ENCODE results near the gene IREB2.
"Not testable (repeated sequence)": the region's sequence is repeated elsewhere in the genome, so short reads cannot be mapped to it uniquely, and the experiment has no call there.

IREB2 gene

GRCh38 chr15:78434134-78434533, 3.9 kb upstream of the IREB2 start:
- H3K9ac ChIP-seq (ENCODE audit: low read length): no peak overlapping the region
- H3K27me3 ChIP-seq (ENCODE audit: control insufficient read depth, insufficient read depth, low read length): no peaks in the 10 kb centered on the region
- H3K4me3 ChIP-seq (ENCODE audit: low read depth, low read length): no peak overlapping the region
- peaks cover 4% of the 10 kb centered on the region; the same call in 1 of the 2 replicates for H3K4me1 ChIP-seq (ENCODE audit: control insufficient read depth, insufficient read depth, low read length)
- no peaks in the 10 kb centered on the region for H3K36me3 ChIP-seq (ENCODE audit: control insufficient read depth, insufficient read depth, low read length)
- no peaks in the 10 kb centered on the region for H3K9me3 ChIP-seq (ENCODE audit: control insufficient read depth, insufficient read depth, low read depth, low read length)
- no peak overlapping the region for H3K27ac ChIP-seq (ENCODE audit: low read depth, low read length)

GRCh38 chr15:78434711-78435110, 3.3 kb upstream of the IREB2 start:
- H3K4me3 ChIP-seq (ENCODE audit: low read depth, low read length); H3K27me3 ChIP-seq (ENCODE audit: control insufficient read depth, insufficient read depth, low read length); H3K4me1 ChIP-seq (ENCODE audit: control insufficient read depth, insufficient read depth, low read length); H3K36me3 ChIP-seq (ENCODE audit: control insufficient read depth, insufficient read depth, low read length); H3K9ac ChIP-seq (ENCODE audit: low read length); H3K9me3 ChIP-seq (ENCODE audit: control insufficient read depth, insufficient read depth, low read depth, low read length); H3K27ac ChIP-seq (ENCODE audit: low read depth, low read length): not testable (repeated sequence)

GRCh38 chr15:78437107-78437761, 782 bp upstream of the IREB2 start:
- peak overlapping the region; percentile 63; the same call in 1 of the 2 replicates for H3K27ac ChIP-seq (ENCODE audit: low read depth, low read length)
- no peaks in the 10 kb centered on the region for H3K9me3 ChIP-seq (ENCODE audit: control insufficient read depth, insufficient read depth, low read depth, low read length)
- H3K27me3 ChIP-seq (ENCODE audit: control insufficient read depth, insufficient read depth, low read length): no peaks in the 10 kb centered on the region
- peak overlapping the region; percentile 92 for H3K4me3 ChIP-seq (ENCODE audit: low read depth, low read length)
- peaks cover 4% of the 10 kb centered on the region; the same call in 1 of the 2 replicates for H3K4me1 ChIP-seq (ENCODE audit: control insufficient read depth, insufficient read depth, low read length)
- H3K36me3 ChIP-seq (ENCODE audit: control insufficient read depth, insufficient read depth, low read length): peaks cover 25% of the 10 kb centered on the region
- H3K9ac ChIP-seq (ENCODE audit: low read length): peak overlapping the region; percentile 93

- Histone ChIP-seq H3K27me3 (ENCODE audit: control insufficient read depth, insufficient read depth, low read length) (no peaks in the 10 kb centered on the region), H3K4me3 (ENCODE audit: low read depth, low read length) (peak overlapping the region; percentile 92), H3K36me3 (ENCODE audit: control insufficient read depth, insufficient read depth, low read length) (peaks cover 36% of the 10 kb centered on the region), H3K4me1 (ENCODE audit: control insufficient read depth, insufficient read depth, low read length) (peaks cover 4% of the 10 kb centered on the region; the same call in 1 of the 2 replicates), H3K9me3 (ENCODE audit: control insufficient read depth, insufficient read depth, low read depth, low read length) (no peaks in the 10 kb centered on the region), H3K9ac (ENCODE audit: low read length) (peak overlapping the region; percentile 99), H3K27ac (ENCODE audit: low read depth, low read length) (peak overlapping the region; percentile 99)
Observed at GRCh38 chr15:78438619-78439285, 736 bp downstream of the IREB2 start.

- Histone ChIP-seq H3K4me3 (ENCODE audit: low read depth, low read length) (no peak overlapping the region), H3K27ac (ENCODE audit: low read depth, low read length) (no peak overlapping the region), H3K4me1 (ENCODE audit: control insufficient read depth, insufficient read depth, low read length) (peaks cover 4% of the 10 kb centered on the region; the same call in 1 of the 2 replicates), H3K36me3 (ENCODE audit: control insufficient read depth, insufficient read depth, low read length) (peaks cover 53% of the 10 kb centered on the region), H3K9ac (ENCODE audit: low read length) (no peak overlapping the region), H3K9me3 (ENCODE audit: control insufficient read depth, insufficient read depth, low read depth, low read length) (no peaks in the 10 kb centered on the region), H3K27me3 (ENCODE audit: control insufficient read depth, insufficient read depth, low read length) (no peaks in the 10 kb centered on the region)
Observed at GRCh38 chr15:78440375-78441373, 2.7 kb downstream of the IREB2 start.

GRCh38 chr15:78444255-78444654, 6.2 kb downstream of the IREB2 start:
- Histone ChIP-seq H3K27me3 (ENCODE audit: control insufficient read depth, insufficient read depth, low read length) (no peaks in the 10 kb centered on the region), H3K27ac (ENCODE audit: low read depth, low read length) (no peak overlapping the region), H3K36me3 (ENCODE audit: control insufficient read depth, insufficient read depth, low read length) (peaks cover 69% of the 10 kb centered on the region), H3K4me1 (ENCODE audit: control insufficient read depth, insufficient read depth, low read length) (no peaks in the 10 kb centered on the region), H3K9ac (ENCODE audit: low read length) (no peak overlapping the region), H3K9me3 (ENCODE audit: control insufficient read depth, insufficient read depth, low read depth, low read length) (no peaks in the 10 kb centered on the region), H3K4me3 (ENCODE audit: low read depth, low read length) (no peak overlapping the region)

GRCh38 chr15:78445875-78446274, 7.9 kb downstream of the IREB2 start:
- H3K4me1 ChIP-seq (ENCODE audit: control insufficient read depth, insufficient read depth, low read length): no peaks in the 10 kb centered on the region
- H3K9me3 ChIP-seq (ENCODE audit: control insufficient read depth, insufficient read depth, low read depth, low read length): no peaks in the 10 kb centered on the region
- H3K36me3 ChIP-seq (ENCODE audit: control insufficient read depth, insufficient read depth, low read length): peaks cover 63% of the 10 kb centered on the region
- no peaks in the 10 kb centered on the region for H3K27me3 ChIP-seq (ENCODE audit: control insufficient read depth, insufficient read depth, low read length)
- no peak overlapping the region for H3K27ac ChIP-seq (ENCODE audit: low read depth, low read length)
- H3K9ac ChIP-seq (ENCODE audit: low read length): no peak overlapping the region
- no peak overlapping the region for H3K4me3 ChIP-seq (ENCODE audit: low read depth, low read length)

- Histone ChIP-seq H3K4me3 (ENCODE audit: low read depth, low read length) (no peak overlapping the region), H3K27me3 (ENCODE audit: control insufficient read depth, insufficient read depth, low read length) (no peaks in the 10 kb centered on the region), H3K36me3 (ENCODE audit: control insufficient read depth, insufficient read depth, low read length) (peaks cover 56% of the 10 kb centered on the region), H3K9ac (ENCODE audit: low read length) (no peak overlapping the region), H3K4me1 (ENCODE audit: control insufficient read depth, insufficient read depth, low read length) (no peaks in the 10 kb centered on the region), H3K27ac (ENCODE audit: low read depth, low read length) (no peak overlapping the region), H3K9me3 (ENCODE audit: control insufficient read depth, insufficient read depth, low read depth, low read length) (no peaks in the 10 kb centered on the region)
Observed at GRCh38 chr15:78446551-78446950, 8.5 kb downstream of the IREB2 start.

- Histone ChIP-seq H3K4me3 (ENCODE audit: low read depth, low read length) (no peak overlapping the region), H3K36me3 (ENCODE audit: control insufficient read depth, insufficient read depth, low read length) (peaks cover 41% of the 10 kb centered on the region), H3K9ac (ENCODE audit: low read length) (no peak overlapping the region), H3K9me3 (ENCODE audit: control insufficient read depth, insufficient read depth, low read depth, low read length) (no peaks in the 10 kb centered on the region), H3K27me3 (ENCODE audit: control insufficient read depth, insufficient read depth, low read length) (no peaks in the 10 kb centered on the region), H3K4me1 (ENCODE audit: control insufficient read depth, insufficient read depth, low read length) (peaks cover 17% of the 10 kb centered on the region; the same call in 1 of the 2 replicates), H3K27ac (ENCODE audit: low read depth, low read length) (no peak overlapping the region)
Observed at GRCh38 chr15:78448441-78449219, 10.6 kb downstream of the IREB2 start.

- no peak overlapping the region for H3K27ac ChIP-seq (ENCODE audit: low read depth, low read length)
- H3K9me3 ChIP-seq (ENCODE audit: control insufficient read depth, insufficient read depth, low read depth, low read length): no peaks in the 10 kb centered on the region
- H3K4me1 ChIP-seq (ENCODE audit: control insufficient read depth, insufficient read depth, low read length): peaks cover 22% of the 10 kb centered on the region; the same call in 1 of the 2 replicates
- H3K36me3 ChIP-seq (ENCODE audit: control insufficient read depth, insufficient read depth, low read length): peaks cover 36% of the 10 kb centered on the region
- H3K4me3 ChIP-seq (ENCODE audit: low read depth, low read length): no peak overlapping the region
- H3K27me3 ChIP-seq (ENCODE audit: control insufficient read depth, insufficient read depth, low read length): no peaks in the 10 kb centered on the region
- no peak overlapping the region for H3K9ac ChIP-seq (ENCODE audit: low read length)
Observed at GRCh38 chr15:78449220-78449999, 11.4 kb downstream of the IREB2 start.

Measured in HUES6 (cell line).